HepG2 (cell line): Measurements from ENCODE around the gene SEC14L1. TPM values are rescaled to one million over a fixed set of nuclear protein-coding genes. Genes with fewer than 3 reads are reported as not detected.
A peak's percentile ranks its signal among the peaks of the same experiment; 100 is the strongest.

Experiments
- ATAC-seq: fragments of 200-7000 bp; cut with Tn5 transposase; 3 replicates; pipeline ENCODE4 v1.9.1; 2020; ENCODE audit warnings: mild to moderate bottlenecking, moderate library complexity
- BruUV-seq: library from RNA; stranded (reverse); fragments of 400-500 nt; replicated peaks from 2 replicates; lab custom pipeline; 2021; lab: Mats Ljungman, UMichigan
- CTCF ChIA-PET: fragments of 300-600 bp; formaldehyde crosslinking; extraction: SDS; loops from one replicate; lab custom pipeline; 2021; ENCODE audit warnings: low total read pairs, inconsistent platforms, low intra/inter-chr PET ratio; lab: Yijun Ruan, JAX
- POLR2A ChIA-PET: fragments of 350-600 bp; sonication (Branson Sonifier 250); formaldehyde crosslinking; loops from one replicate; lab custom pipeline; 2020; ENCODE audit warnings: antibody characterized with exemption, inconsistent platforms; lab: Yijun Ruan, JAX
- DNase-seq: peaks from one replicate; pipeline ENCODE4 v3.0.0-alpha.2; 2015; ENCODE audit warnings: low spot score
- FAIRE-seq: peaks from 3 replicates; lab custom pipeline; 2011; peaks lifted over from hg19 to GRCh38; lab: Jason Lieb, UNC
- H2AFZ ChIP-seq: one replicate; pipeline ENCODE4 v1.6.1; 2011; ENCODE audit warnings: low read length, inconsistent platforms
- H3K27ac ChIP-seq: fragments of 300-600 bp; 3 replicates; pipeline ENCODE4 v1.8.0; 2011; ENCODE audit warnings: mixed run types, mild to moderate bottlenecking, mixed read lengths, low read length, inconsistent platforms; ENCODE audit not compliant: insufficient read depth; ENCODE audit errors: extremely low read length
- H3K27me3 ChIP-seq, 2 experiments: fragments of 200-600 bp in 1 of 2; 2 replicates in 1 of 2; 3 replicates in 1 of 2; pipeline versions ENCODE4 v1.6.0 to v1.8.0; 2011; ENCODE audit warnings: low read length in 2 of 2, mild to moderate bottlenecking in 2 of 2, moderate library complexity in 2 of 2, inconsistent platforms in 1 of 2; ENCODE audit not compliant: insufficient read depth in 2 of 2, control insufficient read depth in 1 of 2
- H3K36me3 ChIP-seq, 2 experiments: fragments of 200-600 bp in 1 of 2; replicated peaks in 1 of 2; 2 replicates in 1 of 2; 3 replicates in 1 of 2; pipeline versions ENCODE4 v1.5.1 to v1.8.0; 2011; ENCODE audit warnings: low read length in 2 of 2, inconsistent platforms in 1 of 2; ENCODE audit not compliant: insufficient read depth in 2 of 2, control insufficient read depth in 1 of 2
- H3K4me1 ChIP-seq: 2 replicates; pipeline ENCODE4 v1.5.1; 2012; ENCODE audit warnings: low read length, inconsistent platforms; ENCODE audit not compliant: insufficient read depth
- H3K4me2 ChIP-seq: 2 replicates; pipeline ENCODE4 v1.6.0; 2011; ENCODE audit warnings: low read depth, low read length, inconsistent platforms
- H3K4me3 ChIP-seq, 3 experiments: fragments of 200-600 bp in 1 of 3; sonication (generic), shearing (Covaris generic) in 1 of 3; replicated peaks in 1 of 3; 2 replicates each; pipeline ENCODE4 v1.5.1; 2011 to 2016; ENCODE audit warnings: low read length in 3 of 3, inconsistent platforms in 2 of 3, low read depth in 2 of 3, mild to moderate bottlenecking in 2 of 3, control low read depth in 1 of 3, mixed read lengths in 1 of 3; ENCODE audit not compliant: insufficient read depth in 1 of 3
- H3K79me2 ChIP-seq: one replicate; pipeline ENCODE4 v1.6.1; 2011; ENCODE audit warnings: low read length, inconsistent platforms; ENCODE audit not compliant: insufficient read depth
- H3K9ac ChIP-seq: 2 replicates; pipeline ENCODE4 v1.6.0; 2011; ENCODE audit warnings: mild to moderate bottlenecking, low read depth, low read length, inconsistent platforms; ENCODE audit not compliant: insufficient read depth
- H3K9me3 ChIP-seq: 2 replicates; pipeline ENCODE4 v1.5.1; 2012; ENCODE audit warnings: mild to moderate bottlenecking, low read length
- H4K20me1 ChIP-seq: 2 replicates; pipeline ENCODE4 v1.6.0; 2011; ENCODE audit warnings: inconsistent platforms, mild to moderate bottlenecking, low read length, moderate library complexity; ENCODE audit not compliant: insufficient read depth
- AKAP8 ChIP-seq: sonication (generic); formaldehyde crosslinking; IDR thresholded peaks from 2 replicates; pipeline ENCODE4 v1.5.1; 2020; ENCODE audit warnings: mild to moderate bottlenecking, missing genetic modification reagents
- BRD4 ChIP-seq: sonication (generic); formaldehyde crosslinking; IDR thresholded peaks from 2 replicates; pipeline ENCODE4 v1.4.0; 2020; ENCODE audit warnings: missing genetic modification reagents
- FOXA3 ChIP-seq: IDR thresholded peaks from 2 replicates; pipeline ENCODE4 v1.6.1; 2016; ENCODE audit warnings: missing genetic modification reagents, missing compliant biosample characterization
- PCBP1 ChIP-seq: fragments of 200-400 bp; formaldehyde crosslinking; IDR thresholded peaks from 2 replicates; pipeline ENCODE4 v1.6.1; 2017; ENCODE audit warnings: mild to moderate bottlenecking, low read depth, low read length, borderline replicate concordance
- TEAD3 ChIP-seq: optimal IDR thresholded peaks from 2 replicates; pipeline ENCODE3; 2016; ENCODE audit warnings: borderline replicate concordance
- ZNF672 ChIP-seq: sonication (generic); formaldehyde crosslinking; IDR thresholded peaks from 2 replicates; pipeline ENCODE4 v1.8.1; 2022; ENCODE audit warnings: missing genetic modification reagents
- ZNF749 ChIP-seq: sonication (generic); formaldehyde crosslinking; IDR thresholded peaks from 2 replicates; pipeline ENCODE4 v1.8.0; 2022; ENCODE audit warnings: mild to moderate bottlenecking, missing genetic modification reagents, moderate library complexity, borderline replicate concordance
- WGBS: methylation state at CpG from one replicate; pipeline ENCODE4 v1.1.6; 2017; ENCODE audit warnings: low lambda C conversion rate; 5-methylcytosine and 5-hydroxymethylcytosine counted together
- in situ Hi-C: cut with HindIII; loops from 2 replicates; pipeline ENCODE4 v1.10.0; 2017; ENCODE audit warnings: low pct_unique_long_range_greater_than_20kb; ENCODE audit not compliant: extremely low pct_ligation_motif_present
- intact Hi-C: fragments of 100-400 bp; cut with micrococcal nuclease; formaldehyde crosslinking; loops from one replicate; pipeline ENCODE4 v1.10.0; 2022; ENCODE audit not compliant: unreplicated experiment
- polyA plus RNA-seq, 8 experiments: library from polyadenylated mRNA; depleted of rRNA in 3 of 8; stranded (reverse) in 7 of 8; unstranded in 1 of 8; fragments of >200 nt; fragmentation: Illumina TruSeq in 4 of 8; extraction: Trizol in 4 of 8; gene quantifications; 2 replicates each; pipeline versions ENCODE4 v1.2.1 to v1.2.3, GENCODE V29; 2011 to 2016; ENCODE audit warnings: low read depth in 4 of 8, missing spikeins in 1 of 8, mixed read lengths in 1 of 8; ENCODE audit not compliant: insufficient read depth in 1 of 8
- total RNA-seq, 5 experiments: library from RNA; depleted of rRNA; stranded (reverse); fragments of >200 nt; fragmentation: Illumina TruSeq; extraction: Trizol; gene quantifications; 2 replicates each; pipeline ENCODE4 v1.2.3, GENCODE V29; 2016; ENCODE audit warnings: low read depth in 1 of 5
- TF ChIP-seq, protein P1 (sequence below): fragments of 450-650 bp; IDR thresholded peaks from 2 replicates; pipeline ENCODE4 v1.6.1; 2017; ENCODE audit warnings: mild to moderate bottlenecking
- TF ChIP-seq, protein P2 (sequence below): sonication (generic); formaldehyde crosslinking; IDR thresholded peaks from 2 replicates; pipeline ENCODE4 v1.8.0; 2023; ENCODE audit warnings: mild to moderate bottlenecking, missing genetic modification reagents
- TF ChIP-seq, protein P3 (sequence below): IDR thresholded peaks from 2 replicates; pipeline ENCODE4 v1.4.0; 2020; ENCODE audit warnings: mild to moderate bottlenecking, missing genetic modification reagents
- TF ChIP-seq, protein P4 (sequence below): sonication (generic); formaldehyde crosslinking; IDR thresholded peaks from 2 replicates; pipeline ENCODE4 v1.5.0; 2020; ENCODE audit warnings: missing genetic modification reagents, mild to moderate bottlenecking, borderline replicate concordance
- TF ChIP-seq, protein P5 (sequence below): IDR thresholded peaks from 2 replicates; pipeline ENCODE4 v1.6.1; 2012; ENCODE audit warnings: inconsistent platforms

Gene SEC14L1
- total and polyA plus RNA-seq, 2 of the 13 experiments (the other 11 are each of a cell fraction or from before 2014, with no cell fraction given): 26.3 to 43.9 TPM

DNA sequence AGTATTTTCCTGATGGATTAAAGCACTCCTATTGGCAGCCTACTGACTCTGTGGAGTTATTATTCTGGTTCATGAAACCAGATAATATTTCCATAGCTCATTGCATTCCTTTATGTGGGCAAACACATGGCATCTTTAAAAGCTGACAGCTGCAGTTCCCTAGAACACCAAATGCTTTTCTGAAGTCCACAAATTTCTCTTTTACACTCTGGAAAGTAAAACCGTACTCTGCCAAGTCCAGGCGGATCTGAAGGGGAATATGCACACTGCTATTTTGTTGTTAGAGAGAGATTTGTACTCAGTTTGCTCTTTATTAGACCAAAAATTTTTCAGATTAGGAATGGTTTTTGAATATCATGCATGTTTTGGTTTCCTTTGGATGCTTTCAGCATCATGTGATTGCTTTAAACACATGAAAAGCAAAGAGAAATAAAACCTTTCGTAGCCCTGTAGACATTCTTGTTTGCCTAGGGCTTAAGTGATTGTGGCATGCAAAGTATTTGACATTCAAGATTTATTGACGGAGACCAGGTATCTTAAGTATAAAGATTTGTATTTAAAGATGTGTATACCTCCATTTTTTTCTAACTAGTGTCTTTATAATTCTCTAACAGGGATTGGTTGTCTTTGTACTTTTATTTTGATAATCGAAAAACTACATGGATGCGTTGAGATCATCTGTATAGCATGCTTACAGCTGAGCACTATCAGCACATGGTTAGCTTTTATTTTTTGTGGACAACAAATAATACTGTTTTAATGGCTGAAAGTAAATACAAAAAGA lies 19.5 kb downstream of the SEC14L1 start:
- H3K9me3 ChIP-seq: no peaks in the 10 kb centered on the region
- H3K9ac ChIP-seq: no peak overlapping the region
- DNase-seq (peak; percentile 72), FAIRE-seq (no peak), ATAC-seq (peak; percentile 63)
- H3K27ac ChIP-seq: peak overlapping the region; percentile 30
- no TSS peak for BruUV-seq
- in situ Hi-C loops (no loop called here), intact Hi-C loops (loop anchor here (5.0 kb wide), 1 partner anchor 47 kb away; no protein-coding TSS in a partner anchor)
- no peak overlapping the region; a peak in 1 of 6 replicates for H3K4me3 ChIP-seq
- no peak overlapping the region for H2AFZ ChIP-seq
- no peaks in the 10 kb centered on the region for H3K27me3 ChIP-seq
- H3K4me2 ChIP-seq: peak overlapping the region; percentile 42
- POLR2A ChIA-PET: interaction anchor here (0.7 to 2.1 kb wide), 4 partner anchors 11 to 72 kb away, joined by 3 to 9 read pairs (median 4); partner anchors contain the start of gene SEC14L1
- CTCF ChIA-PET: no interaction called here
- H4K20me1 ChIP-seq: peaks cover 3% of the 10 kb centered on the region; the same call in 1 of the 2 replicates
- peaks cover 60% of the 10 kb centered on the region for H3K4me1 ChIP-seq
- WGBS: 32% methylated on average over 6 of the region's 6 CpGs
- peaks cover 4 to 9% of the 10 kb centered on the region in 2 experiments; a peak in 3 of 5 replicates for H3K36me3 ChIP-seq
- peaks cover 32% of the 10 kb centered on the region for H3K79me2 ChIP-seq
- TF ChIP-seq, protein P1, sequence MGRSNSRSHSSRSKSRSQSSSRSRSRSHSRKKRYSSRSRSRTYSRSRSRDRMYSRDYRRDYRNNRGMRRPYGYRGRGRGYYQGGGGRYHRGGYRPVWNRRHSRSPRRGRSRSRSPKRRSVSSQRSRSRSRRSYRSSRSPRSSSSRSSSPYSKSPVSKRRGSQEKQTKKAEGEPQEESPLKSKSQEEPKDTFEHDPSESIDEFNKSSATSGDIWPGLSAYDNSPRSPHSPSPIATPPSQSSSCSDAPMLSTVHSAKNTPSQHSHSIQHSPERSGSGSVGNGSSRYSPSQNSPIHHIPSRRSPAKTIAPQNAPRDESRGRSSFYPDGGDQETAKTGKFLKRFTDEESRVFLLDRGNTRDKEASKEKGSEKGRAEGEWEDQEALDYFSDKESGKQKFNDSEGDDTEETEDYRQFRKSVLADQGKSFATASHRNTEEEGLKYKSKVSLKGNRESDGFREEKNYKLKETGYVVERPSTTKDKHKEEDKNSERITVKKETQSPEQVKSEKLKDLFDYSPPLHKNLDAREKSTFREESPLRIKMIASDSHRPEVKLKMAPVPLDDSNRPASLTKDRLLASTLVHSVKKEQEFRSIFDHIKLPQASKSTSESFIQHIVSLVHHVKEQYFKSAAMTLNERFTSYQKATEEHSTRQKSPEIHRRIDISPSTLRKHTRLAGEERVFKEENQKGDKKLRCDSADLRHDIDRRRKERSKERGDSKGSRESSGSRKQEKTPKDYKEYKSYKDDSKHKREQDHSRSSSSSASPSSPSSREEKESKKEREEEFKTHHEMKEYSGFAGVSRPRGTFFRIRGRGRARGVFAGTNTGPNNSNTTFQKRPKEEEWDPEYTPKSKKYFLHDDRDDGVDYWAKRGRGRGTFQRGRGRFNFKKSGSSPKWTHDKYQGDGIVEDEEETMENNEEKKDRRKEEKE: no peak
- TF ChIP-seq AKAP8 (no peak), BRD4 (CRISPR knock-in tag) (no peak), PCBP1 (no peak), ZNF672 (CRISPR knock-in tag) (no peak), FOXA3 (CRISPR knock-in tag) (peak; percentile 24; the same call in 1 of the 2 replicates), ZNF749 (CRISPR knock-in tag) (no peak), TEAD3 (peak; percentile 70)
- TF ChIP-seq, protein P2, sequence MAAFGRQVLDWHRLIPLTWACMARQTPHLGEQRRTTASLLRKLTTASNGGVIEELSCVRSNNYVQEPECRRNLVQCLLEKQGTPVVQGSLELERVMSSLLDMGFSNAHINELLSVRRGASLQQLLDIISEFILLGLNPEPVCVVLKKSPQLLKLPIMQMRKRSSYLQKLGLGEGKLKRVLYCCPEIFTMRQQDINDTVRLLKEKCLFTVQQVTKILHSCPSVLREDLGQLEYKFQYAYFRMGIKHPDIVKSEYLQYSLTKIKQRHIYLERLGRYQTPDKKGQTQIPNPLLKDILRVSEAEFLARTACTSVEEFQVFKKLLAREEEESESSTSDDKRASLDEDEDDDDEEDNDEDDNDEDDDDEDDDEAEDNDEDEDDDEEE (CRISPR knock-in tag): no peak
- TF ChIP-seq, protein P3, sequence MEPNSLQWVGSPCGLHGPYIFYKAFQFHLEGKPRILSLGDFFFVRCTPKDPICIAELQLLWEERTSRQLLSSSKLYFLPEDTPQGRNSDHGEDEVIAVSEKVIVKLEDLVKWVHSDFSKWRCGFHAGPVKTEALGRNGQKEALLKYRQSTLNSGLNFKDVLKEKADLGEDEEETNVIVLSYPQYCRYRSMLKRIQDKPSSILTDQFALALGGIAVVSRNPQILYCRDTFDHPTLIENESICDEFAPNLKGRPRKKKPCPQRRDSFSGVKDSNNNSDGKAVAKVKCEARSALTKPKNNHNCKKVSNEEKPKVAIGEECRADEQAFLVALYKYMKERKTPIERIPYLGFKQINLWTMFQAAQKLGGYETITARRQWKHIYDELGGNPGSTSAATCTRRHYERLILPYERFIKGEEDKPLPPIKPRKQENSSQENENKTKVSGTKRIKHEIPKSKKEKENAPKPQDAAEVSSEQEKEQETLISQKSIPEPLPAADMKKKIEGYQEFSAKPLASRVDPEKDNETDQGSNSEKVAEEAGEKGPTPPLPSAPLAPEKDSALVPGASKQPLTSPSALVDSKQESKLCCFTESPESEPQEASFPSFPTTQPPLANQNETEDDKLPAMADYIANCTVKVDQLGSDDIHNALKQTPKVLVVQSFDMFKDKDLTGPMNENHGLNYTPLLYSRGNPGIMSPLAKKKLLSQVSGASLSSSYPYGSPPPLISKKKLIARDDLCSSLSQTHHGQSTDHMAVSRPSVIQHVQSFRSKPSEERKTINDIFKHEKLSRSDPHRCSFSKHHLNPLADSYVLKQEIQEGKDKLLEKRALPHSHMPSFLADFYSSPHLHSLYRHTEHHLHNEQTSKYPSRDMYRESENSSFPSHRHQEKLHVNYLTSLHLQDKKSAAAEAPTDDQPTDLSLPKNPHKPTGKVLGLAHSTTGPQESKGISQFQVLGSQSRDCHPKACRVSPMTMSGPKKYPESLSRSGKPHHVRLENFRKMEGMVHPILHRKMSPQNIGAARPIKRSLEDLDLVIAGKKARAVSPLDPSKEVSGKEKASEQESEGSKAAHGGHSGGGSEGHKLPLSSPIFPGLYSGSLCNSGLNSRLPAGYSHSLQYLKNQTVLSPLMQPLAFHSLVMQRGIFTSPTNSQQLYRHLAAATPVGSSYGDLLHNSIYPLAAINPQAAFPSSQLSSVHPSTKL (CRISPR knock-in tag): peak; percentile 20; the same call in 1 of the 2 replicates
- TF ChIP-seq, protein P4, sequence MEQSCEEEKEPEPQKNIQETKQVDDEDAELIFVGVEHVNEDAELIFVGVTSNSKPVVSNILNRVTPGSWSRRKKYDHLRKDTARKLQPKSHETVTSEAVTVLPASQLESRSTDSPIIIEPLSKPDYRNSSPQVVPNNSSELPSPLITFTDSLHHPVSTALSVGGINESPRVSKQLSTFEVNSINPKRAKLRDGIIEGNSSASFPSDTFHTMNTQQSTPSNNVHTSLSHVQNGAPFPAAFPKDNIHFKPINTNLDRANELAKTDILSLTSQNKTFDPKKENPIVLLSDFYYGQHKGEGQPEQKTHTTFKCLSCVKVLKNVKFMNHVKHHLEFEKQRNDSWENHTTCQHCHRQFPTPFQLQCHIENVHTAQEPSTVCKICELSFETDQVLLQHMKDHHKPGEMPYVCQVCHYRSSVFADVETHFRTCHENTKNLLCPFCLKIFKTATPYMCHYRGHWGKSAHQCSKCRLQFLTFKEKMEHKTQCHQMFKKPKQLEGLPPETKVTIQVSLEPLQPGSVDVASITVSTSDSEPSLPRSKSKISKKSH (CRISPR knock-in tag): no peak
- TF ChIP-seq, protein P5, sequence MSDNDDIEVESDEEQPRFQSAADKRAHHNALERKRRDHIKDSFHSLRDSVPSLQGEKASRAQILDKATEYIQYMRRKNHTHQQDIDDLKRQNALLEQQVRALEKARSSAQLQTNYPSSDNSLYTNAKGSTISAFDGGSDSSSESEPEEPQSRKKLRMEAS: no peak
